Lower leg skin (tissue), 3 donors: Measurements from ENCODE around the gene TASP1.

Experiments
- POLR2A ChIP-seq, 2 donors: fragments of 450-650 bp; IDR thresholded peaks; one replicate each; pipeline ENCODE4 v1.6.1; 2016 to 2017; ENCODE audit warnings: antibody characterized with exemption in 2 of 2, mild to moderate bottlenecking in 1 of 2, moderate library complexity in 1 of 2
- TF ChIP-seq, protein P1 (sequence below), 3 donors: fragments of 450-650 bp; IDR thresholded peaks; one replicate each; pipeline ENCODE4 v1.5.1; 2016; ENCODE audit warnings: antibody characterized with exemption in 3 of 3, mild to moderate bottlenecking in 3 of 3, moderate library complexity in 2 of 3

GRCh38 chr20:13515291-13515690, 123.4 kb downstream of the TASP1 start:
- TF ChIP-seq, protein P1, sequence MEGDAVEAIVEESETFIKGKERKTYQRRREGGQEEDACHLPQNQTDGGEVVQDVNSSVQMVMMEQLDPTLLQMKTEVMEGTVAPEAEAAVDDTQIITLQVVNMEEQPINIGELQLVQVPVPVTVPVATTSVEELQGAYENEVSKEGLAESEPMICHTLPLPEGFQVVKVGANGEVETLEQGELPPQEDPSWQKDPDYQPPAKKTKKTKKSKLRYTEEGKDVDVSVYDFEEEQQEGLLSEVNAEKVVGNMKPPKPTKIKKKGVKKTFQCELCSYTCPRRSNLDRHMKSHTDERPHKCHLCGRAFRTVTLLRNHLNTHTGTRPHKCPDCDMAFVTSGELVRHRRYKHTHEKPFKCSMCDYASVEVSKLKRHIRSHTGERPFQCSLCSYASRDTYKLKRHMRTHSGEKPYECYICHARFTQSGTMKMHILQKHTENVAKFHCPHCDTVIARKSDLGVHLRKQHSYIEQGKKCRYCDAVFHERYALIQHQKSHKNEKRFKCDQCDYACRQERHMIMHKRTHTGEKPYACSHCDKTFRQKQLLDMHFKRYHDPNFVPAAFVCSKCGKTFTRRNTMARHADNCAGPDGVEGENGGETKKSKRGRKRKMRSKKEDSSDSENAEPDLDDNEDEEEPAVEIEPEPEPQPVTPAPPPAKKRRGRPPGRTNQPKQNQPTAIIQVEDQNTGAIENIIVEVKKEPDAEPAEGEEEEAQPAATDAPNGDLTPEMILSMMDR (IDR thresholded peaks at IDR 0.05) = no peak
- TF ChIP-seq POLR2A (IDR thresholded peaks at IDR 0.05) = no peak
